H1 (cell line): ENCODE data around the gene SVEP1. TPM values are rescaled to one million over a fixed set of nuclear protein-coding genes. Genes with fewer than 3 reads are reported as not detected.
"Not testable (repeated sequence)": the region's sequence is repeated elsewhere in the genome, so short reads cannot be mapped to it uniquely, and the experiment has no call there.

ENCODE experiments used
- CTCF ChIA-PET: fragments of 300-600 bp; sonication (Branson Sonifier 250); formaldehyde crosslinking; loops from one replicate; lab custom pipeline; 2021; ENCODE audit not compliant: partially characterized antibody; lab: Charles Lee
- POLR2A ChIA-PET: fragments of 300-600 bp; sonication (Branson Sonifier 250); formaldehyde crosslinking; loops from one replicate; lab custom pipeline; 2021; ENCODE audit warnings: inconsistent platforms; ENCODE audit not compliant: partially characterized antibody; lab: Charles Lee
- DNase-seq, 2 experiments: peaks; one replicate each; pipeline versions ENCODE4 v3.0.0 to v3.0.0-alpha.2; 2010 to 2022; ENCODE audit warnings: low spot score in 2 of 2, low read depth in 1 of 2, mixed read lengths in 1 of 2
- FAIRE-seq: peaks from 2 replicates; lab custom pipeline; 2011; peaks lifted over from hg19 to GRCh38; lab: Jason Lieb, UNC
- H2AFZ ChIP-seq: 2 replicates; pipeline ENCODE4 v1.8.1; 2012; ENCODE audit warnings: low read length, inconsistent platforms
- H2AK5ac ChIP-seq: 2 replicates; pipeline ENCODE4 v1.6.1; 2013; ENCODE audit warnings: low read depth, low read length
- H2BK120ac ChIP-seq: replicated peaks from 2 replicates; pipeline ENCODE3; 2013; ENCODE audit warnings: low read depth, low read length, inconsistent platforms
- H2BK12ac ChIP-seq: 2 replicates; pipeline ENCODE4 v1.6.1; 2013; ENCODE audit warnings: low read depth, low read length
- H2BK15ac ChIP-seq: 2 replicates; pipeline ENCODE4 v1.6.1; 2013; ENCODE audit warnings: low read length
- H2BK20ac ChIP-seq: 2 replicates; pipeline ENCODE4 v1.6.1; 2013; ENCODE audit warnings: low read length
- H2BK5ac ChIP-seq: 2 replicates; pipeline ENCODE4 v1.6.1; 2013; ENCODE audit warnings: low read depth, low read length
- H3K14ac ChIP-seq: 2 replicates; pipeline ENCODE4 v1.6.1; 2013; ENCODE audit warnings: inconsistent platforms; ENCODE audit not compliant: insufficient read length
- H3K18ac ChIP-seq: 2 replicates; pipeline ENCODE4 v1.6.1; 2013; ENCODE audit warnings: low read length; ENCODE audit errors: extremely low read depth
- H3K23ac ChIP-seq: 2 replicates; pipeline ENCODE4 v1.6.1; 2013; ENCODE audit warnings: inconsistent platforms; ENCODE audit not compliant: insufficient read length
- H3K23me2 ChIP-seq: 2 replicates; pipeline ENCODE4 v1.6.1; 2013; ENCODE audit warnings: low read depth, low read length
- H3K27ac ChIP-seq: 2 replicates; pipeline ENCODE4 v1.6.1; 2011; ENCODE audit warnings: low read depth, low read length, inconsistent platforms
- H3K27me3 ChIP-seq, 4 experiments: replicated peaks in 1 of 4; 1 replicate in 1 of 4; 2 replicates in 3 of 4; pipeline versions ENCODE4 v1.6.1 to v1.8.1; 2011 to 2013; ENCODE audit warnings: low read length in 3 of 4, mild to moderate bottlenecking in 3 of 4, inconsistent platforms in 2 of 4, mixed read lengths in 2 of 4, moderate library complexity in 1 of 4; ENCODE audit not compliant: control insufficient read depth in 3 of 4, insufficient read depth in 3 of 4; ENCODE audit errors: extremely low read depth in 1 of 4
- H3K36me3 ChIP-seq, 4 experiments: 2 replicates each; pipeline versions ENCODE4 v1.6.1 to v1.8.1; 2011 to 2013; ENCODE audit warnings: mild to moderate bottlenecking in 4 of 4, low read length in 3 of 4, moderate library complexity in 2 of 4, control low read depth in 1 of 4, inconsistent platforms in 1 of 4; ENCODE audit not compliant: insufficient read depth in 4 of 4, control insufficient read depth in 2 of 4
- H3K4ac ChIP-seq: replicated peaks from 2 replicates; pipeline ENCODE3; 2013; ENCODE audit warnings: low read length, low read depth, mixed read lengths, inconsistent platforms; ENCODE audit not compliant: insufficient read length
- H3K4me1 ChIP-seq, 4 experiments: replicated peaks in 1 of 4; 1 replicate in 1 of 4; 2 replicates in 3 of 4; pipeline versions ENCODE4 v1.6.1 to v1.8.1; 2011 to 2013; ENCODE audit warnings: low read length in 3 of 4, inconsistent platforms in 2 of 4, mixed read lengths in 1 of 4; ENCODE audit not compliant: insufficient read depth in 4 of 4, control insufficient read depth in 3 of 4
- H3K4me2 ChIP-seq, 2 experiments: 2 replicates each; pipeline versions ENCODE4 v1.6.1 to v1.8.1; 2011 to 2013; ENCODE audit warnings: low read depth in 2 of 2, low read length in 2 of 2, control low read depth in 1 of 2, inconsistent platforms in 1 of 2, mild to moderate bottlenecking in 1 of 2; ENCODE audit not compliant: insufficient read depth in 1 of 2
- H3K4me3 ChIP-seq, 4 experiments: fragments of 200-600, 300-600 bp in 1 of 4; sonication (generic), shearing (Covaris generic), sonication (Bioruptor Twin) in 1 of 4; 2 replicates each; pipeline versions ENCODE4 v1.5.1 to v1.8.1; 2011 to 2016; ENCODE audit warnings: low read length in 4 of 4, low read depth in 3 of 4, control low read depth in 2 of 4, inconsistent platforms in 2 of 4, mild to moderate bottlenecking in 2 of 4, mixed read lengths in 1 of 4, moderate library complexity in 1 of 4; ENCODE audit not compliant: insufficient read depth in 2 of 4; ENCODE audit errors: extremely low read depth in 1 of 4
- H3K56ac ChIP-seq: replicated peaks from 2 replicates; pipeline ENCODE3; 2013; ENCODE audit warnings: low read depth, mild to moderate bottlenecking, mixed read lengths, low read length, inconsistent platforms; ENCODE audit not compliant: insufficient read length
- H3K79me1 ChIP-seq: 2 replicates; pipeline ENCODE4 v1.6.1; 2013; ENCODE audit warnings: low read depth, low read length, control low read depth
- H3K79me2 ChIP-seq, 2 experiments: 2 replicates each; pipeline versions ENCODE4 v1.6.1 to v1.8.1; 2012 to 2013; ENCODE audit warnings: low read length in 2 of 2, mild to moderate bottlenecking in 2 of 2, inconsistent platforms in 1 of 2; ENCODE audit not compliant: insufficient read depth in 2 of 2, control insufficient read depth in 1 of 2
- H3K9ac ChIP-seq, 4 experiments: replicated peaks in 1 of 4; 1 replicate in 1 of 4; 2 replicates in 3 of 4; pipeline versions ENCODE4 v1.6.1 to v1.8.1; 2011 to 2013; ENCODE audit warnings: low read depth in 3 of 4, low read length in 3 of 4, control low read depth in 2 of 4, mild to moderate bottlenecking in 2 of 4, moderate library complexity in 2 of 4, inconsistent platforms in 1 of 4; ENCODE audit errors: extremely low read depth in 1 of 4
- H3K9me3 ChIP-seq, 2 experiments: 2 replicates each; pipeline versions ENCODE4 v1.6.1 to v1.8.1; 2012 to 2013; ENCODE audit warnings: mild to moderate bottlenecking in 2 of 2, moderate library complexity in 2 of 2, control low read depth in 1 of 2, inconsistent platforms in 1 of 2, low read depth in 1 of 2, low read length in 1 of 2, mixed read lengths in 1 of 2; ENCODE audit not compliant: insufficient read depth in 2 of 2
- H4K20me1 ChIP-seq, 2 experiments: replicated peaks in 1 of 2; 2 replicates each; pipeline versions ENCODE3 to v1.8.1; 2011 to 2013; ENCODE audit warnings: inconsistent platforms in 2 of 2, low read length in 2 of 2, mild to moderate bottlenecking in 1 of 2; ENCODE audit not compliant: insufficient read depth in 2 of 2, control insufficient read depth in 1 of 2
- H4K5ac ChIP-seq: 2 replicates; pipeline ENCODE4 v1.6.1; 2013; ENCODE audit warnings: low read length, low read depth, mixed read lengths, inconsistent platforms; ENCODE audit not compliant: insufficient read length
- H4K8ac ChIP-seq: 2 replicates; pipeline ENCODE4 v1.8.0; 2013; ENCODE audit warnings: mild to moderate bottlenecking, moderate library complexity, low read length, inconsistent platforms; ENCODE audit not compliant: insufficient read depth; ENCODE audit errors: extremely low read depth
- H4K91ac ChIP-seq: replicated peaks from 2 replicates; pipeline ENCODE3; 2013; ENCODE audit warnings: low read length, mixed read lengths, inconsistent platforms; ENCODE audit not compliant: insufficient read length
- WGBS, 2 experiments: shearing (Covaris generic) in 1 of 2; methylation state at CpG; one replicate each; pipeline versions ENCODE4 v1.1.6 to v1.1.7; 2013 to 2015; ENCODE audit warnings: low lambda C conversion rate in 2 of 2, mixed read lengths in 2 of 2, inconsistent platforms in 1 of 2, low coverage in 1 of 2, missing lambda C conversion rate in 1 of 2; ENCODE audit not compliant: insufficient replicate concordance in 2 of 2, insufficient coverage in 1 of 2, insufficient read length in 1 of 2; ENCODE audit errors: extremely low coverage in 1 of 2, missing lambda C conversion rate in 1 of 2; 5-methylcytosine and 5-hydroxymethylcytosine counted together
- polyA plus RNA-seq, 7 experiments: library from polyadenylated mRNA; depleted of rRNA in 3 of 7; stranded (reverse) in 5 of 7; unstranded in 2 of 7; fragments of >200 nt in 5 of 7; fragments of 200-250 nt in 2 of 7; gene quantifications; 1 replicate in 5 of 7; 2 replicates in 1 of 7; 4 replicates in 1 of 7; pipeline versions ENCODE4 v1.2.1 to v1.2.3, GENCODE V29; 2011 to 2013; ENCODE audit warnings: missing spikeins in 2 of 7, mixed read lengths in 2 of 7
- total RNA-seq: library from RNA; stranded (reverse); fragmentation: NEBNext Ultra II Directional; extraction: Animal tissue kit (Norgen Biotek cat#: 25700); gene quantifications from 2 replicates; pipeline ENCODE4 v1.2.1, GENCODE V29; 2021

SVEP1 gene
- total and polyA plus RNA-seq, 2 of the 8 experiments (the other 6 are each of a cell fraction or from before 2014, with no cell fraction given) = 0.11 to 0.37 TPM

DNA sequence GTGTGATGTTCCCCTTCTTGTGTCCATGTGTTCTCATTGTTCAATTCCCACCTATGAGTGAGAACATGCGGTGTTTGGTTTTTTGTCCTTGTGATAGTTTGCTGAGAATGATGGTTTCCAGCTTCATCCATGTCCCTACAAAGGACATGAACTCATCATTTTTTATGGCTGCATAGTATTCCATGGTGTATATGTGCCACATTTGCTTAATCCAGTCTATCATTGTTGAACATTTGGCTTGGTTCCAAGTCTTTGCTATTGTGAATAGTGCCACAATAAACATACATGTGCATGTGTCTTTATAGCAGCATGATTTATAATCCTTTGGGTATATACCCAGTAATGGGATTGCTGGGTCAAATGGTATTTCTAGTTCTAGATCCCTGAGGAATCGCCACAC lies 220.5 kb downstream of the SVEP1 start:
- not testable (repeated sequence) for H3K23ac ChIP-seq

More for the DNA sequence above, 220.5 kb downstream of the SVEP1 start:
- FAIRE-seq, H3K4ac ChIP-seq, H4K5ac ChIP-seq, H2AK5ac ChIP-seq, H3K14ac ChIP-seq, H3K23me2 ChIP-seq, H3K27me3 ChIP-seq, H3K4me1 ChIP-seq, H3K79me1 ChIP-seq, H3K18ac ChIP-seq, H2AFZ ChIP-seq, H3K4me2 ChIP-seq, H3K79me2 ChIP-seq, H2BK5ac ChIP-seq, H2BK15ac ChIP-seq, CTCF ChIA-PET, POLR2A ChIA-PET, H3K9me3 ChIP-seq, H2BK20ac ChIP-seq, H3K4me3 ChIP-seq, H4K8ac ChIP-seq, H4K91ac ChIP-seq, H3K36me3 ChIP-seq, DNase-seq, H3K27ac ChIP-seq, H4K20me1 ChIP-seq, H3K56ac ChIP-seq, H2BK120ac ChIP-seq, H2BK12ac ChIP-seq, H3K9ac ChIP-seq: not testable (repeated sequence)
- no CpG with 5 or more reads among the region's 2 CpGs for WGBS, 2 experiments
